DND-41 (cell line): ENCODE results near the gene SFXN5.

Source experiments
- CTCF ChIP-seq: IDR thresholded peaks from 2 replicates; pipeline ENCODE4 v1.5.1; 2012; ENCODE audit warnings: borderline replicate concordance, low read length, moderate library complexity, mild to moderate bottlenecking; ENCODE audit not compliant: poor library complexity, severe bottlenecking; ENCODE audit errors: extremely low read depth
- EZH2 ChIP-seq: IDR thresholded peaks from 3 replicates; pipeline ENCODE4 v1.6.1; 2012; ENCODE audit warnings: borderline replicate concordance, low read depth, mild to moderate bottlenecking, moderate library complexity, low read length, inconsistent platforms; ENCODE audit not compliant: severe bottlenecking

GRCh38 chr2:72988041-72988440 is 83.5 kb downstream of the SFXN5 start:
- TF ChIP-seq CTCF (no peak), EZH2 (no peak)
